Stimulated activated CD8-positive, alpha-beta memory T cell treated with anti-CD3 and anti-CD28 coated beads, Interleukin-2, amount 100 ng/mL, for 48 hours (primary cell): ENCODE measurements around the gene METTL3.
A peak's percentile ranks its signal among the peaks of the same experiment; 100 is the strongest.
"Not testable (repeated sequence)": the region's sequence is repeated elsewhere in the genome, so short reads cannot be mapped to it uniquely, and the experiment has no call there.

Experiments
- DNase-seq, 2 donors: peaks; one replicate each; pipeline ENCODE4 v3.0.0-alpha.2; 2020; ENCODE audit warnings: low read depth in 2 of 2

Gene METTL3

GRCh38 chr14:21510735-21511657, at the start of gene METTL3:
Gene METTL3, minus strand, starts transcription at chr14:21511340. Its CDS starts 117 bp downstream, at chr14:21511223.
- peak; percentile 75 to 83 for DNase-seq

GRCh38 chr14:21558703-21559170, 47.6 kb upstream of the METTL3 start:
- no peak for DNase-seq

GRCh38 chr14:21557084-21557901, 46.2 kb upstream of the METTL3 start:
- peak; percentile 40 for DNase-seq

GRCh38 chr14:21556378-21557083, 45.4 kb upstream of the METTL3 start:
- DNase-seq = no peak

GRCh38 chr14:21553266-21553665, 42.1 kb upstream of the METTL3 start:
- no peak for DNase-seq

- DNase-seq = not testable (repeated sequence)
Observed at GRCh38 chr14:21544588-21544987, 33.4 kb upstream of the METTL3 start.

DNA sequence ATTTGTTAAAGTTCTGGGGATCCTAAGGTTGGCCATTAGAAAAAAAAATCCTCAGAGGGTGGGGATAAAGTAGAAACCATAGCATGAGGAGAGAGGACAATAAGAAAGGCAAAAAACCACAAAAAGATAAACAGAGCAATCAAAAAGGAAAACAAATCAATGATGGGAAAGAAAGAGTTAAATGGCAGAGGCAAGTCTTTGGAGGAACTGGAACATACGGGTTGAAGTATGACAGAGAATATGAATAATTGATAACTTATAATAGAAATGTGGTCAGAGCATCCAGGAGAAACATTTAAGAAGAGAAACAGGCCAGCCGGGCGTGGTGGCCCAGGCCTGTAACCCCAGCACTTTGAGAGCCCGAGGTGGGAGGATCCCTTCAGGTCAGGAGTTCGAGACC, 32.8 kb upstream of the METTL3 start:
- no peak for DNase-seq

- DNase-seq = no peak
Observed at GRCh38 chr14:21543521-21543960, 32.4 kb upstream of the METTL3 start.

DNA sequence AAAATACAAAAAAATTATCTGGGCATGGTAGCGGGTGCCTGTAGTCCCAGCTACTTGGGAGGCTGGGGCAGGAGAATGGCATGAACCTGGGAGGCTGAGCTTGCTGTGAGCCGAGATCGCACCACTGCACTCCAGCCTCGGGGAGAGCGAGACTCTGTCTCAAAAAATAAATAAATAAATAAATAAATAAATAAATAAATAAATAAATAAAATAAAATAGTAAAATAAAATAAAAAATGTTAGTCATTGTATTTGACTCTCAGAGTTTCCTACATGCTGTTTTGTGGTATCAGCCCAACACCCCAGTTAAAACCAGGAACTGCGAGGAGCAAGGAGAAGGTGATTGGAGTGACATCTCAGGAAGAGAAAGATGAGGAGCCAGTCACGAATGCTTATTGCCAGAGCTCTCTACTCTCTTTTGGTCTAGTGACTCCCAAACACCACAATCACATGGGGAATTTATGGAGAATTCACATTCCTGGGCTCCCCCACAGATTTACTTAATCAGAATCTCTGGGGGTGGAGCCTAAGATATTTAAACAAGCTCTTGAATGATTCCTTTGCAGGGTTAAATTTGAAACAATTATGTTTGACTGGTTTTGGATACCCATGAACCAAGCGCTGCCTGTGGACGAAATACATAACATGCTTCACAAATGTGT, 30.4 kb upstream of the METTL3 start:
- no peak for DNase-seq

DNA sequence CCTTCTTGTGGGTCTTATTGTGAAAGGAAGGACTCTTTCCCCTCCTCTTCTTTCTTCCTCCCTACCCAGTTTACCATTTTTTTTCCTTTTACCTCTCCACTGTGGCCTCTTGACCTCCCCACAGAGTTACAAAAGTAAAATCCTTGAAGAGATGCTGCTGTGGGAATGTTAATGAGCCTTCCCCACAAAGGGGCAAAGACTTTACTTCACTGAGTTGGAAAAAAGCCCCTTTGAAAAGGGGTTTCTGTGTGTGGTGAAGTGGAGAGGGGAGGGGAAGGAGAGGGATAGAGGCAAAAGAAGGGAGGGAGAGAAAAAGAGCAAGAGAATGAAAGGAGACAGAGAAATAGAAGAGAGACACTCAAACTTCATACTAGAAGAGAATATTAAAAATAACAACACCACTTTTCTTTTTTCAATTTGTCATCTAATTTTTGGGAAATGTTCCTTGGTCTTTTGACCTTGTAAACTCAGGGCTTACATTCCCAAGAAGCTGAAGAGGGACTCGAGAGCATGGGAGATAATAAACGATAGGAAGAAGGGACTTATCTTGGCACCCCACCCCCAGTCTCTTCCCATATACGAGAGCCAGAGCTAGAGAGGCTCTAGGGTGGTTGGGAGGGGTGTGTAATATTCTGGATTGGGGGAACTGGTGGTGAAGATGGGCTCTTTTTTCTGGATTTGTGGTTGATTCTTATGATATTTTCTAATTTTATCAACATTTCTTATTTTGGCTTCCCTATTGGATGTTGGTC, 28.2 kb upstream of the METTL3 start:
- no peak for DNase-seq

DNA sequence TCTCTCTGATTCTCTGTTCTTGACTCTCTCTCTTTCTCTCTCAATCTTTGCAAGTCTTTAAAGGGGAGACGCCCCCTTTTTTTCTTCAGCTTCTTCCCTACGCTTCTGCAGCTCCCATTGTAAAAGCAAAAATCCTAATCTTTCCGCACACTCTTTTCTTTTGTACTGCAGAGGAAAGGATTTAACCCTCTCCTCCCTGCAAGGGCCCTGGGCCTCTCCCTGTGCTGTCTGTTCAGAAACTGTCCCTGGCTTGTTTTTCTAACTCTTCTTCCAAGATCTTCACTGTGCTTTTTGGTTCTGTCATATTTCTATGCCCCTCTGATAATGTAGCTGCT, 25.9 kb upstream of the METTL3 start:
- no peak for DNase-seq

- DNase-seq = no peak
Observed at GRCh38 chr14:21536418-21537089, 25.4 kb upstream of the METTL3 start.

DNA sequence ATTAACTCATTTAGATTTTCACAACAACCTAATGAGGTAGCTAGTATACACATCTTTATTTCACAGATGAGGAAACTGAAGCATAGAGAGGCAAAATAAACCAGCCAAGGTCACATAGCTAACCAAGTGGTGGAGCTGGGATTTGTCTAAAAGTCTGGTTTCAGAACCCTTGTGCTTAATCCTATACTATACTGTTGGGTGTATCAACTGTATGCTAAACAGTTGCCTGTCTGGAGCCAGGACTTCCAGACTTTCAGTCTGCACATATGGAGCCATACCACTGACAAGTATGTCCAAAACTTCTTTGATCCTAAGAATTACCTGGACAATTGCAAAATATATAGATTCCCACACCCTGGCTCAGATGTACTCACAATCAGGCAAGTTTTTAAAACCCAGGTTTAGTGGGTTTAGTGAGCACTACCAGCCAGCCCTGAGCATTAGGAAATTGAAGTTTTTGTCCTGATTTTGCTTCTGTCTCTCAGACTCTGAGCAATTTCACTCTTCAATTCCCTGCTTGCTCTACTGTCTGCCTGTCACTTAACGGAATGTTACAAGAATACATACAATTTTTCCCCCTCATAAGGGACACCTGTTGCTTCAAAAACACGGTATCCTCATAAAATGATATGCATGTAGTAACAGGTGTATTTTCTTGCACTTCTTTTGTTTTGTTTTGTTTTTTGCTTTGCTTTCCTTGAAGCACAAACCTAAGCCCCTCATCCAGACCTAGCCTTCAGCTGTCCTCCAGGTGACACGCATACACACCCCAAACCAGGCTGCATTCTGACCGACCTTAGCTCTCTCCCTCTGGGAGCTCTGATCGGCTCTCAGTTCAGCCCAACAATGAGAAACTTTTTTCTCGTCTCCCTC, 24.6 kb upstream of the METTL3 start:
- DNase-seq = no peak

DNA sequence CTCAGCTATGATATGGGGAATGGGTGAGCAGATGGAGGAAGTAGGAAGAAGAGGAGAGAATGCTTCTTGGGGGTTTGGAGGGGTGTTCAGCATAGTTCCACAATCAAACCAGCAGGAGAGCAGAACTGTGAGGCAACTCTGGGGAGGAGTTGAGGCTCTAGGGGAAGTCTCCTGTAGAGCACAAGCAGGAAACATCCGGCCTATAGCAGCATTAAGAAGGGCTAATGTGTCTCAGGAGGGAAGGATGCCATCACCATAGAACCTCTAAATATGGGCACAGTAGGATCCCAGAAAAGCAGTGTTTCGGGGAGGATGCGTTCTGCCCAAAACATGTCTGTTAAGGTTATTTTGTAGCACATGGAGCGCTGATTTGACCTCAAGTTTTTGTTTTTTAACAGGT, 23.4 kb upstream of the METTL3 start:
- DNase-seq = no peak

DNA sequence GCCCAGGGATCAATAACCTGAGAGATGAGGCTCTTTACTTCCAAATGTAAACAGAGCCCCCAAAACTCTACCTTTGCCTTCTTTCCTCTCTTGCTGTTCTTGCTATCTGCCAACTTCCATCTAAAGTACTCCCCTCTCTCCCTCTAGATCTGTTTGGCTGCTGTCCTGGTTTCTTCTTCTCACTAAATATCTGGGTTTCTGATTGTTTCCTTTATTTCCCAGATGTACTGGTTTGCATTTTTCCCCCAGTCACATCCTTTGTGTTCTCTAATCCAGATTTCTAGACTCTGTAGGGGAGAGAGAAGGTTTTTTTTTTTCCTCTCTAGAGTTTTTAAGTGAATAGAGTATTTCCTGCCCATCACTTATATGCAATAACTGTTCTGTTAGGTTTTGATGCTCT, 22.2 kb upstream of the METTL3 start:
- no peak for DNase-seq

- no peak for DNase-seq
Observed at GRCh38 chr14:21529515-21529914, 18.4 kb upstream of the METTL3 start.

GRCh38 chr14:21528381-21529348, 17.5 kb upstream of the METTL3 start:
- no peak for DNase-seq

DNA sequence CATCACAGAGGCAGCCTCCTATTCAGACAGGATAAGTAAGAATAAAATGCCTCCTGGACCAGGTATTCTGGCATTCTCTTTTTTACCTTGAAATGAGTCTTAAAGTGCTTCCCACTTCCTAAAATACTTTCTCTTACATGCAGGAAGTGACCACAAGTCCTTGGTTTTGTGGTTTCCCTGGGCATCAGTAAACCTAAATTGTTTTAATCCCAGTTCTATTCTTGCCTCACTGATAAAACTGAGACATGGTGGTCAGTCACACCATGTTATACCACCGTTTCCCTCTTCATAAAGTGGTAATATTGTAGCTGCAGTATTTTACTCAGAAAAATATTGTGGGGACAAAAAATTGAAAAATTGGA, 16.2 kb upstream of the METTL3 start:
- DNase-seq = no peak
